Measurements from ENCODE around the gene RHOA.

Gene RHOA

DNA sequence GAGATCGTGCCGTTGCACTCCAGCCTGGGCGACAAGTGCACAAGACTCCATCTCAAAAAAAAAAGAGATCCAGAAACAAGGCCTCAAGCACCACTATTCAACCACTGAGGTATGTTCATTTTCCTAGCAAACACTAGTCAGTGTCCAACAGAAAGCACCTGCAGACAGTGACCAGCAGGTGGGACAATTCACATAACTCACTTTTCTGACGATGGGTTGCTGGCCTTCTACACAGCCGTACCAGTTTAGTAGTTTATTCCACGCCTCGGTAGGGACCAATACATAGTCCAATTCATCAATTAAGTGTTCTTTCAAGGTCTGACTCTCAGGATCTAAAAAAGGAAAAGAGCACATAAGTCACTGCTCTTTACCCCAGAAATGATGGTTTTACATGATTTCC lies 84.3 kb downstream of the RHOA start:
- DNase-seq (ENCODE audit: low read depth, low spot score): no peak

- DNase-seq (ENCODE audit: low read depth, low spot score): no peak
Observed at GRCh38 chr3:49324768-49325167, 87.0 kb downstream of the RHOA start.

DNA sequence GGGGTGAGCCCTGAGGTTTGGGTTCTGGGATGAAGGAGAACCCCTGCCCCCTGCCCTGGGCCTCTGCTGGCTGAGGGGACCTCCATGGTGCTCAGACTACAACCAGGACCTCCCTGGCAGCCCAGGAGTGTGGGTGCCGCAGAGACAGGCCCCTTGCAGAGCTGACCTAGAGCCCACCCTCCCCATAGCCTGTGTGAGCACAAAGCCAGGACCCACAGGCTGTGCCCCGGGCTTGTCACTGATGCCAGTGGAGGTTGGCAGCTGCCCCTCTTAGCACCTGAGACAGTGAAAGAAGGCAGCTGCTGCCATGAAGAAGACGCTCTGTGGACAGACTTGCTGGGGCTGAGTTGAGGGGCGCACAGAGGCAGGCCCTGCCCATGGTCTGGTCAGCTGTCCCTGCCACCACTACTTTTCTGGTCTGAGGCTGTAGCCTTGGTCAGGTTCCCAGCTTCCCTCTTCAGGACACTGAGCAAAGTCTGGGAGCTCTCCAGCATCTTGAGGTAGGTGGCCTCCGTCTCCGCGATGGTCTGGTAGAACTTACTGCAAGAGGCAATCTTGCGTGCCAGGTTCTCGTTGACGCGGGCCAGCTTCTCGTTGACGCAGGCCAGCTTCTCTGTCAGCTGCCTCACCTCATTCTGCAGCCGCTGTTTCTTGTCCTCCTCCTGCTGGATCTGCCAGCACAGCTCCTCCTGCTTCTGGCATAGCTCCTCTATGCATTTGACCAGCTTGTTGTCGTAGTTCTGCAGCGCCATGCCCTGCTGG lies 94.9 kb downstream of the RHOA start:
- no peak for DNase-seq (ENCODE audit: low read depth, low spot score)

GRCh38 chr3:49313896-49314688 lies 97.7 kb downstream of the RHOA start:
- no peak for DNase-seq (ENCODE audit: low read depth, low spot score)

GRCh38 chr3:49311283-49311682 lies 100.5 kb downstream of the RHOA start:
- no peak for DNase-seq (ENCODE audit: low read depth, low spot score)

- no peak for DNase-seq (ENCODE audit: low read depth, low spot score)
Observed at GRCh38 chr3:49310677-49311076, 101.1 kb downstream of the RHOA start.
